ENCODE data around the gene NT5DC1. TPM values are rescaled to one million over a fixed set of nuclear protein-coding genes. Genes with fewer than 3 reads are reported as not detected.

NT5DC1 gene
- total RNA-seq, 4 donors from 2014 or later: 4.2 to 23.5 (median 7.0) TPM

GRCh38 chr6:116159782-116160524 is 59.3 kb downstream of the NT5DC1 start:
- peaks cover 0 to 9% (median 0%) of the 10 kb centered on the region in 4 donors for H3K9me3 ChIP-seq
- TF ChIP-seq EP300 (IDR thresholded peaks at IDR 0.05) (no peak), CTCF (IDR thresholded peaks at IDR 0.05) (no peak), POLR2A (IDR thresholded peaks at IDR 0.05) (no peak)
- no peak for DNase-seq (ENCODE audit: low spot score in 2 of 2)
- H3K36me3 ChIP-seq: no peaks in the 10 kb centered on the region
- whole genome bisulfite sequencing, 2 donors: 93 to 97% methylated on average over 3 of the region's 3 CpGs
- no peak overlapping the region for H3K4me3 ChIP-seq
- H3K4me1 ChIP-seq: peaks cover 0 to 3% (median 0%) of the 10 kb centered on the region in 4 donors
- H3K27ac ChIP-seq: no peak overlapping the region
- no peaks in the 10 kb centered on the region for H3K27me3 ChIP-seq

GRCh38 chr6:116165596-116165995 is 64.9 kb downstream of the NT5DC1 start:
- H3K36me3 ChIP-seq: peaks cover 0 to 5% (median 0%) of the 10 kb centered on the region in 3 donors
- no peak overlapping the region for H3K4me3 ChIP-seq
- H3K4me1 ChIP-seq: no peaks in the 10 kb centered on the region
- WGBS, 2 donors: 86 to 100% methylated on average over 1 of the region's 1 CpG
- no peak overlapping the region for H3K27ac ChIP-seq
- H3K27me3 ChIP-seq: no peaks in the 10 kb centered on the region
- peaks cover 0 to 19% (median 2%) of the 10 kb centered on the region in 4 donors for H3K9me3 ChIP-seq
- no peak for TF ChIP-seq EP300 (IDR thresholded peaks at IDR 0.05)
- TF ChIP-seq CTCF (IDR thresholded peaks at IDR 0.05): no peak
- no peak for TF ChIP-seq POLR2A (IDR thresholded peaks at IDR 0.05)
- DNase-seq (ENCODE audit: low spot score in 2 of 2): no peak

GRCh38 chr6:116166369-116166768 is 65.7 kb downstream of the NT5DC1 start:
- TF ChIP-seq CTCF (IDR thresholded peaks at IDR 0.05): no peak
- TF ChIP-seq POLR2A (IDR thresholded peaks at IDR 0.05): no peak
- no peak for TF ChIP-seq EP300 (IDR thresholded peaks at IDR 0.05)
- H3K4me1 ChIP-seq: no peaks in the 10 kb centered on the region
- no peak overlapping the region for H3K27ac ChIP-seq
- DNase-seq (ENCODE audit: low spot score in 2 of 2): no peak
- 77 to 81% methylated on average over 1 of the region's 1 CpG for WGBS, 2 donors
- peaks cover 0 to 19% (median 2%) of the 10 kb centered on the region in 4 donors for H3K9me3 ChIP-seq
- H3K27me3 ChIP-seq: no peaks in the 10 kb centered on the region
- H3K36me3 ChIP-seq: peaks cover 0 to 5% (median 0%) of the 10 kb centered on the region in 3 donors
- no peak overlapping the region for H3K4me3 ChIP-seq

GRCh38 chr6:116168148-116168547 is 67.5 kb downstream of the NT5DC1 start:
- TF ChIP-seq POLR2A (IDR thresholded peaks at IDR 0.05) (no peak), EP300 (IDR thresholded peaks at IDR 0.05) (no peak), CTCF (IDR thresholded peaks at IDR 0.05) (no peak)

GRCh38 chr6:116169880-116170279 is 69.2 kb downstream of the NT5DC1 start:
- Histone ChIP-seq H3K36me3 (peaks cover 0 to 16% (median 0%) of the 10 kb centered on the region in 3 donors), H3K4me3 (no peak overlapping the region), H3K27me3 (no peaks in the 10 kb centered on the region), H3K4me1 (no peaks in the 10 kb centered on the region), H3K9me3 (peaks cover 0 to 16% (median 4%) of the 10 kb centered on the region in 4 donors), H3K27ac (no peak overlapping the region)
- WGBS, 2 donors: 87 to 92% methylated on average over 2 of the region's 2 CpGs
- TF ChIP-seq POLR2A (IDR thresholded peaks at IDR 0.05) (no peak), CTCF (IDR thresholded peaks at IDR 0.05) (no peak), EP300 (IDR thresholded peaks at IDR 0.05) (no peak)
- DNase-seq (ENCODE audit: low spot score in 2 of 2): no peak

More at GRCh38 chr6:116168148-116168547, 67.5 kb downstream of the NT5DC1 start:
- Histone ChIP-seq H3K27ac (no peak overlapping the region), H3K9me3 (peaks cover 0 to 19% (median 2%) of the 10 kb centered on the region in 4 donors), H3K4me3 (no peak overlapping the region), H3K4me1 (no peaks in the 10 kb centered on the region), H3K36me3 (peaks cover 0 to 6% (median 0%) of the 10 kb centered on the region in 3 donors), H3K27me3 (no peaks in the 10 kb centered on the region)
- no peak for DNase-seq (ENCODE audit: low spot score in 2 of 2)
- WGBS, 2 donors: 100% methylated on average over 1 of the region's 1 CpG

Measured in tibial nerve (tissue), 4 donors.